GM12878 (cell line): ENCODE measurements around the gene PPM1D.

Experiments used
- EZH2 ChIP-seq: IDR thresholded peaks from 2 replicates; pipeline ENCODE4 v1.6.1; 2012; ENCODE audit warnings: low read depth, mild to moderate bottlenecking, control low read depth, inconsistent platforms, low read length, borderline replicate concordance; ENCODE audit not compliant: control insufficient read depth
- NFYB ChIP-seq: IDR thresholded peaks from 2 replicates; pipeline ENCODE4 v1.6.1; 2011; ENCODE audit warnings: low read depth, mild to moderate bottlenecking, low read length, improper control_type of control experiment, moderate library complexity; ENCODE audit not compliant: insufficient read depth

GRCh38 chr17:60630352-60630751 is 30.4 kb downstream of the PPM1D start:
- TF ChIP-seq EZH2 (no peak), NFYB (no peak)
